Retinal pigment epithelial cell (primary cell): ENCODE results near the gene C22orf31.

Source experiments
- DNase-seq: peaks from one replicate; pipeline ENCODE4 v3.0.0-alpha.2; 2010; ENCODE audit warnings: low read depth
- H3K4me3 ChIP-seq: 2 replicates; pipeline ENCODE4 v1.5.1; 2011; ENCODE audit warnings: mild to moderate bottlenecking, low read length, control low read depth, moderate library complexity
- CTCF ChIP-seq: conservative IDR thresholded peaks from 2 replicates; pipeline ENCODE4 v1.5.1; 2011; ENCODE audit warnings: low read depth, low read length, control low read depth, inconsistent platforms

The C22orf31 gene

GRCh38 chr22:29061773-29062172, at the start of gene C22orf31:
TSS of gene C22orf31 (minus strand) at chr22:29061831. CDS start at chr22:29061792, 39 bp downstream.
- DNase-seq: no peak
- TF ChIP-seq CTCF: no peak
- H3K4me3 ChIP-seq: no peak within 1 kb of the TSS

- no peak for TF ChIP-seq CTCF
- H3K4me3 ChIP-seq: no peak overlapping the region
- no peak for DNase-seq
These were observed 49.3 kb upstream of the C22orf31 start for GRCh38 chr22:29110946-29111345.

- DNase-seq: no peak
- no peak overlapping the region for H3K4me3 ChIP-seq
- no peak for TF ChIP-seq CTCF
These were observed 48.2 kb upstream of the C22orf31 start for GRCh38 chr22:29109822-29110221.

GRCh38 chr22:29108137-29108536, 46.5 kb upstream of the C22orf31 start:
- TF ChIP-seq CTCF: no peak
- no peak overlapping the region for H3K4me3 ChIP-seq
- no peak for DNase-seq

GRCh38 chr22:29106839-29107238, 45.2 kb upstream of the C22orf31 start:
- DNase-seq: no peak
- TF ChIP-seq CTCF: no peak
- H3K4me3 ChIP-seq: no peak overlapping the region

- DNase-seq: no peak
These were observed 43.8 kb upstream of the C22orf31 start for GRCh38 chr22:29105468-29105867.

GRCh38 chr22:29103121-29103520, 41.5 kb upstream of the C22orf31 start:
- TF ChIP-seq CTCF: no peak
- H3K4me3 ChIP-seq: no peak overlapping the region
- DNase-seq: no peak

More at GRCh38 chr22:29105468-29105867, 43.8 kb upstream of the C22orf31 start:
- H3K4me3 ChIP-seq: no peak overlapping the region
- TF ChIP-seq CTCF: no peak
